ACC112 (cell line): ENCODE data around the gene RSPH1.

ENCODE experiments used
- H2AFZ ChIP-seq: fragments of 200-600 bp; sonication (generic); one replicate; pipeline ENCODE4 v1.6.0; 2017; ENCODE audit warnings: antibody characterized with exemption, low read length; ENCODE audit not compliant: unreplicated experiment
- H3K27ac ChIP-seq: fragments of 200-600 bp; sonication (generic); 2 replicates; pipeline ENCODE4 v1.5.1; 2014; ENCODE audit warnings: low read depth, mild to moderate bottlenecking, antibody characterized with exemption, low read length, moderate library complexity
- H3K27me3 ChIP-seq: fragments of 200-600 bp; sonication (generic); 2 replicates; pipeline ENCODE4 v1.6.1; 2014; ENCODE audit warnings: mild to moderate bottlenecking, antibody characterized with exemption, low read length, moderate library complexity, mixed read lengths; ENCODE audit not compliant: insufficient read depth
- H3K36me3 ChIP-seq: fragments of 200-600 bp; sonication (generic); 2 replicates; pipeline ENCODE4 v1.6.1; 2016; ENCODE audit warnings: mild to moderate bottlenecking, antibody characterized with exemption, low read length, moderate library complexity, mixed read lengths; ENCODE audit not compliant: insufficient read depth
- H3K4me1 ChIP-seq: fragments of 200-600 bp; sonication (generic); one replicate; pipeline ENCODE4 v1.6.1; 2016; ENCODE audit warnings: low read length, mixed read lengths; ENCODE audit not compliant: insufficient read depth, unreplicated experiment, control insufficient read depth
- H3K4me3 ChIP-seq: fragments of 200-600 bp; sonication (generic); 2 replicates; pipeline ENCODE4 v1.5.1; 2014; ENCODE audit warnings: mild to moderate bottlenecking, low read depth, low read length
- H3K79me2 ChIP-seq: fragments of 200-600 bp; sonication (generic); one replicate; pipeline ENCODE4 v1.6.0; 2016; ENCODE audit warnings: low read length; ENCODE audit not compliant: control insufficient read depth, unreplicated experiment, insufficient read depth

RSPH1 gene

DNA sequence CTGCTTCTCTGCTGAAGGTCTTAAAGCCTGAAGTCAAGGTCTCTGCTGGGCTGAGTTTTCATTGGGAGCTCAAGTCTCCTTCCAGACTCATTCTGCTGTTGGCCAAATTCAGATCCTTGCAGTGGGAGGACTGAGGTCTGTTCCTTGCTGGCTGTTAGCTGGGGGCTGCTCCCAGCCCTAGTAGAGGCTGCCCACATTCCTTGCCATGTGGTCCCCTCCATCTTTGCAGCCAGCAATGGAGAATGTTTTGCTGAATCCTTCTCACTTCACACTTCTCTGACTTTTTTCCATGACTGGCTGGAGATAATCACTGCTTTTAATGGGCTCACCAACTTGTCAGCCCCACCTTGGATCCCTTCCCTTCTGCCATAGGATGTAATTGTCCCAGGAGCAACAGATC lies 59.1 kb downstream of the RSPH1 start:
- H3K4me1 ChIP-seq = no peaks in the 10 kb centered on the region
- no peak overlapping the region for H3K27ac ChIP-seq
- no peak overlapping the region for H3K4me3 ChIP-seq
- no peaks in the 10 kb centered on the region for H3K36me3 ChIP-seq
- H2AFZ ChIP-seq = no peak overlapping the region
- H3K27me3 ChIP-seq = peaks cover 31% of the 10 kb centered on the region
- no peaks in the 10 kb centered on the region for H3K79me2 ChIP-seq

DNA sequence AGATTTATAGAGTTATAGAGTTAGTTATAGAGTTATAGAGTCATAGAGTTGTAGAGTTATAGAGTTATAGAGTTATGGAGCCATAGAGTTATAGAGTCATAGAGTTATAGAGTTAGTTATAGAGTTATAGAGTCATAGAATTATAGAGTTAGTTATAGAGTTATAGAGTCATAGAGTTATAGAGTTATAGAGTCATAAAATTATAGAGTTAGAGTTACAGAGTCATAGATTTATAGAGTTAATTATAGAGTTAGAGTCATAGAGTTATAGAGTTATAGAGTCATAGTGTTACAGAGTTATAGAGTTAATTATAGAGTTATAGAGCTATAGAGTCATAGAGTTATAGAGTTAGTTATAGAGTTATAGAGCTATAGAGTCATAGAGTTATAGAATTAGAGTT lies 60.2 kb downstream of the RSPH1 start:
- H3K4me3 ChIP-seq = no peak overlapping the region
- no peaks in the 10 kb centered on the region for H3K4me1 ChIP-seq
- no peak overlapping the region for H2AFZ ChIP-seq
- no peaks in the 10 kb centered on the region for H3K79me2 ChIP-seq
- no peak overlapping the region for H3K27ac ChIP-seq
- H3K27me3 ChIP-seq = peaks cover 31% of the 10 kb centered on the region
- no peaks in the 10 kb centered on the region for H3K36me3 ChIP-seq

DNA sequence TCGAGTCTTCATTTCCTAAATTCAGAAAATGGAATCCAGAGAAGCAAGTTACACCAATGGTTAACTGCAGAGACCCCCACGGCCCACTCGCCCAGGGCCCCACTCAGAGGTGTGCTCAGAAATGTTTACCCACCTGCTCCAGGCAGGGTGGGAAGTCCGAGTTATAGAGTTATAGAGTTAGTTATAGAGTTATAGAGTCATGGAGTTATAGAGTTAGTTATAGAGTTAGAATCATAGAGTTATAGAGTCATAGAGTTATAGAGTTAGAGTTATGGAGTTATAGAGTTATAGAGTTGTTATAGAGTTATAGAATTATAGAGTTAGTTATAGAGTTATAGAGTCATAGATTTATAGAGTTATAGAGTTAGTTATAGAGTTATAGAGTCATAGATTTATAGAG lies 60.6 kb downstream of the RSPH1 start:
- Histone ChIP-seq H2AFZ (no peak overlapping the region), H3K79me2 (no peaks in the 10 kb centered on the region), H3K36me3 (no peaks in the 10 kb centered on the region), H3K4me3 (no peak overlapping the region), H3K27ac (no peak overlapping the region), H3K27me3 (peaks cover 31% of the 10 kb centered on the region), H3K4me1 (no peaks in the 10 kb centered on the region)

GRCh38 chr21:42434884-42435283 lies 61.1 kb downstream of the RSPH1 start:
- H3K36me3 ChIP-seq = no peaks in the 10 kb centered on the region
- H3K27ac ChIP-seq = no peak overlapping the region
- H2AFZ ChIP-seq = no peak overlapping the region
- no peak overlapping the region for H3K4me3 ChIP-seq
- H3K27me3 ChIP-seq = peaks cover 31% of the 10 kb centered on the region
- no peaks in the 10 kb centered on the region for H3K79me2 ChIP-seq
- no peaks in the 10 kb centered on the region for H3K4me1 ChIP-seq

DNA sequence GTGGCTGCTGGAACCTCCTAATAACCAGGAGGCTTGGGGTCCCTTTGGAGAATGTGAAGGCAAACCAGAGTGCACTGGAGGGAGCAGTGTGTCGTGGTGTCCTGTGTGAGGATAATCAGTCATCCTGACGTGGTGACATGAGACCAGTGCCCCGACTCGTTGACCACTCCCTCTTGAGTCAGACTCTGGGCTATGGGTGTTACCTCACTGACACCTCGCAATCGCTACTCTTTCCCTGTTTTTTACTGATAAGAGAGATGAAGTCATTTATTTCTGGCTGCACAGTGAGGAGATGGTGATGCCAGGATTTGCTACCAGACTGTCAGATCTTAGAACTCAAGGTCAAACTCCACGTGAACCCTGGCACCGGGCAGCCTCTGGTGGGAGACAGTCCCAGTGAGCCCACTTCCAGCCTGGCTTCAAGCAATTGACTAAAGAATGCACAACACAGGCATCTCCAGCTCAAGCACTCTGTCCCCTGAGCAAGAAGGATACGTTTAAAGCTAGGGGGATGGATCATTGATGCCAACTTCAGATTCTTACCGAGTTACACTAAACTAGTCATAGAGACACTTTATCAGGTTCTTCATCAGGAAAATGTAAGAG lies 62.0 kb downstream of the RSPH1 start:
- Histone ChIP-seq H3K27ac (no peak overlapping the region), H3K27me3 (peaks cover 39% of the 10 kb centered on the region), H3K4me3 (no peak overlapping the region), H2AFZ (no peak overlapping the region), H3K36me3 (no peaks in the 10 kb centered on the region), H3K4me1 (no peaks in the 10 kb centered on the region), H3K79me2 (no peaks in the 10 kb centered on the region)

DNA sequence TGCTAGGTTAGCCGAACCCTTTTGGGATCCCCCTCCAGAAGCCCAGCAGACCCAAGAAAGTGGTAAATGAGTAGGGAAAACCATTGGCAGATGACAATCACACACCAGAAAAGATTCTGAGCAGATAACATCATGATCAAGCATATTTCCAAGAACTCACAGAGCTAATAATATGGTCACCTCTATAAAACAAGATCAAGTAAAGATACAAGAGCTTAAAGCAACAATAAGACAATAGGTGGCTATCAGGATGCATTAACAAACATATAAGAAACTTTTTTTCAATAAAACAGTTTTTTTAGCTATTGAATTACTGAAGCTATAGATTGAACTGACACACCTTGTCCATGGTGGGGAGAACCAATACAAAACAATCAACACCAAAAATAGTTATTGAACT lies 63.3 kb downstream of the RSPH1 start:
- no peak overlapping the region for H2AFZ ChIP-seq
- H3K27ac ChIP-seq = no peak overlapping the region
- H3K36me3 ChIP-seq = no peaks in the 10 kb centered on the region
- no peaks in the 10 kb centered on the region for H3K79me2 ChIP-seq
- H3K4me1 ChIP-seq = no peaks in the 10 kb centered on the region
- peaks cover 47% of the 10 kb centered on the region for H3K27me3 ChIP-seq
- no peak overlapping the region for H3K4me3 ChIP-seq

- H3K4me1 ChIP-seq = no peaks in the 10 kb centered on the region
- H3K79me2 ChIP-seq = no peaks in the 10 kb centered on the region
- peaks cover 51% of the 10 kb centered on the region for H3K27me3 ChIP-seq
- no peak overlapping the region for H3K27ac ChIP-seq
- no peak overlapping the region for H2AFZ ChIP-seq
- no peak overlapping the region for H3K4me3 ChIP-seq
- H3K36me3 ChIP-seq = no peaks in the 10 kb centered on the region
Measured at GRCh38 chr21:42431196-42431595, 64.8 kb downstream of the RSPH1 start.

DNA sequence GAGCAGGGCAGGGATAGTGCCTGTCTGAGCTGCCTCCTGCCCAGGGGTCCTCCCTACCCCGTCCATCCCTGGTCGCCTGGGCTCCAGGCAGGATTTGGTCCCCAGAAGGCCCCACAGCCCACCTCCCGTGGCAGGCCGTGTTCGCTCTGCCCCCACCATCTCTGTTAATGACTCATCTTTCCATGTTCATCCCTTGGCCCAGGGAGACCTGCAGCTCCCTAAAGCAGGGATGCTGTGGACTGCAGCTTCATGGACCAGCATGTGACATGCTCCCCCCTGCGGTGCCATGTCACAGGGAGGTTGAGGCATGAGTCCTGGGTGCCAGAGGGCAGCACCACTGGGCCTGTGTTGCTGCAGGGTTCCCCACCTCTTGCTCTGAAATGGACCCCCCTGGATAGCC lies 65.5 kb downstream of the RSPH1 start:
- H3K36me3 ChIP-seq = no peaks in the 10 kb centered on the region

GRCh38 chr21:42429856-42430255 lies 66.2 kb downstream of the RSPH1 start:
- Histone ChIP-seq H3K4me3 (no peak overlapping the region), H2AFZ (no peak overlapping the region), H3K27me3 (peaks cover 59% of the 10 kb centered on the region), H3K4me1 (no peaks in the 10 kb centered on the region), H3K79me2 (no peaks in the 10 kb centered on the region), H3K36me3 (no peaks in the 10 kb centered on the region), H3K27ac (no peak overlapping the region)

More for the DNA sequence above, 65.5 kb downstream of the RSPH1 start:
- H3K4me3 ChIP-seq = no peak overlapping the region
- H3K4me1 ChIP-seq = no peaks in the 10 kb centered on the region
- H3K27me3 ChIP-seq = peaks cover 58% of the 10 kb centered on the region
- H3K79me2 ChIP-seq = no peaks in the 10 kb centered on the region
- no peak overlapping the region for H2AFZ ChIP-seq
- H3K27ac ChIP-seq = no peak overlapping the region

DNA sequence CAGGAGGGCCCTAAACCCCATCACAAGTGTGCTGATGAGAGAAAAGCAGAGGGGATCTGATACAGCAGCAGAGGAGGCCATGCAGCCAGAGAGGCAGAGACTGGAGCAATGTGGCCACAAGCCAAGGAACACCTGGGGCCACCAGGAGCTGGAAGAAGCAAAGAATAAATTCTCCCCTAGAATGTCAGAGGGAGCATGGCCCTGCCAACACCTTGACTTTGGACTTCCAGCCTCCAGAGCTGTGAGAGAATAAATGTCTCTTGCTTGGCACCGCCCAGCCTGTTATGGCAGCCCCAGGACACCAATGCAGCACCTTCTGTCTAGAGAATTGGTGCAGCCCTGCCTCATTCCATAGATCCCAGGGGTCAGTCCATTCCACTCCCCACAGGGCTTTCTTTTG lies 67.0 kb downstream of the RSPH1 start:
- H3K27me3 ChIP-seq = peaks cover 63% of the 10 kb centered on the region
- H3K36me3 ChIP-seq = no peaks in the 10 kb centered on the region
- H2AFZ ChIP-seq = no peak overlapping the region
- H3K79me2 ChIP-seq = no peaks in the 10 kb centered on the region
- no peaks in the 10 kb centered on the region for H3K4me1 ChIP-seq
- H3K4me3 ChIP-seq = no peak overlapping the region
- no peak overlapping the region for H3K27ac ChIP-seq

- no peaks in the 10 kb centered on the region for H3K4me1 ChIP-seq
- H3K27me3 ChIP-seq = peaks cover 71% of the 10 kb centered on the region
- H3K27ac ChIP-seq = no peak overlapping the region
- H3K79me2 ChIP-seq = no peaks in the 10 kb centered on the region
- H3K36me3 ChIP-seq = no peaks in the 10 kb centered on the region
- H3K4me3 ChIP-seq = no peak overlapping the region
- H2AFZ ChIP-seq = no peak overlapping the region
Measured at GRCh38 chr21:42427809-42428419, 68.1 kb downstream of the RSPH1 start.
